NCI-H1436 (cell line): Measurements from ENCODE around the gene HSD3B2.

Source experiments
- DNase-seq: peaks from one replicate; lab custom pipeline; 2025; lab: John Stamatoyannopoulos, UW

Gene HSD3B2

GRCh38 chr1:119463569-119463968, 48.6 kb downstream of the HSD3B2 start:
- no peak for DNase-seq

GRCh38 chr1:119466445-119466844, 51.5 kb downstream of the HSD3B2 start:
- no peak for DNase-seq

GRCh38 chr1:119467219-119467618, 52.3 kb downstream of the HSD3B2 start:
- DNase-seq: no peak

GRCh38 chr1:119467857-119468668, 53.1 kb downstream of the HSD3B2 start:
- no peak for DNase-seq

- DNase-seq: no peak
Measured at GRCh38 chr1:119469741-119470140, 54.8 kb downstream of the HSD3B2 start.

GRCh38 chr1:119470377-119470776, 55.4 kb downstream of the HSD3B2 start:
- no peak for DNase-seq

- DNase-seq: no peak
Measured at GRCh38 chr1:119470958-119471357, 56.0 kb downstream of the HSD3B2 start.

GRCh38 chr1:119471566-119471965, 56.6 kb downstream of the HSD3B2 start:
- no peak for DNase-seq

GRCh38 chr1:119472080-119472818, 57.3 kb downstream of the HSD3B2 start:
- DNase-seq: no peak
